ENCODE results near the gene CFAP45.

CFAP45 gene

GRCh38 chr1:159900086-159900680, at the start of gene CFAP45:
Gene CFAP45, minus strand, starts transcription at chr1:159900165. Its CDS starts 67 bp downstream, at chr1:159900098.
- peak; percentile 79 for DNase-seq

- DNase-seq, result no peak
These were observed 49.2 kb upstream of the CFAP45 start for GRCh38 chr1:159949123-159949522.

GRCh38 chr1:159947942-159948341, 48.0 kb upstream of the CFAP45 start:
- DNase-seq, result no peak

- no peak for DNase-seq
These were observed 46.5 kb upstream of the CFAP45 start for GRCh38 chr1:159946242-159947187.

GRCh38 chr1:159945483-159946241, 45.7 kb upstream of the CFAP45 start, which contains the start of gene IGSF9:
Gene IGSF9, minus strand, starts transcription at chr1:159945613. Its CDS starts 2,159 bp downstream, at chr1:159943454.
- peak; percentile 94 for DNase-seq

- peak; percentile 27 for DNase-seq
These were observed 44.9 kb upstream of the CFAP45 start for GRCh38 chr1:159944623-159945455.

- peak; percentile 80 for DNase-seq
These were observed 44.1 kb upstream of the CFAP45 start for GRCh38 chr1:159943908-159944622.

- no peak for DNase-seq
These were observed 43.3 kb upstream of the CFAP45 start for GRCh38 chr1:159943278-159943640.

GRCh38 chr1:159942632-159943277, 42.8 kb upstream of the CFAP45 start:
- no peak for DNase-seq

GRCh38 chr1:159941591-159942560, 41.9 kb upstream of the CFAP45 start:
- no peak for DNase-seq

- DNase-seq, result no peak
These were observed 41.2 kb upstream of the CFAP45 start for GRCh38 chr1:159941141-159941540.

GRCh38 chr1:159940006-159940620, 40.1 kb upstream of the CFAP45 start:
- DNase-seq, result no peak

- no peak for DNase-seq
These were observed 39.7 kb upstream of the CFAP45 start for GRCh38 chr1:159939678-159940002.

- DNase-seq, result no peak
These were observed 39.1 kb upstream of the CFAP45 start for GRCh38 chr1:159938905-159939677.

GRCh38 chr1:159938211-159938852, 38.4 kb upstream of the CFAP45 start:
- no peak for DNase-seq

GRCh38 chr1:159937054-159937750, 37.2 kb upstream of the CFAP45 start:
- DNase-seq, result no peak

- DNase-seq, result no peak
These were observed 36.4 kb upstream of the CFAP45 start for GRCh38 chr1:159936273-159936904.

Data from NCI-H2171 (cell line).